Keratinocyte (primary cell): ENCODE results near the gene SPTBN1. TPM values are rescaled to one million over a fixed set of nuclear protein-coding genes. Genes with fewer than 3 reads are reported as not detected.
A peak's percentile ranks its signal among the peaks of the same experiment; 100 is the strongest.
"Not testable (repeated sequence)": the region's sequence is repeated elsewhere in the genome, so short reads cannot be mapped to it uniquely, and the experiment has no call there.

Experiments used
- DNase-seq: peaks from one replicate; pipeline ENCODE4 v3.0.0-alpha.2; 2011; ENCODE audit warnings: low read depth, missing footprints, low spot score
- FAIRE-seq: peaks from 2 replicates; lab custom pipeline; 2011; peaks lifted over from hg19 to GRCh38; lab: Jason Lieb, UNC
- H2AFZ ChIP-seq: 2 replicates; pipeline ENCODE4 v1.6.0; 2012; ENCODE audit warnings: low read length, control low read depth, inconsistent platforms; ENCODE audit not compliant: control insufficient read depth
- H3K27ac ChIP-seq: 2 replicates; pipeline ENCODE4 v1.5.1; 2011; ENCODE audit warnings: low read length; ENCODE audit not compliant: control insufficient read depth, insufficient read depth
- H3K27me3 ChIP-seq: 3 replicates; pipeline ENCODE4 v1.6.0; 2011; ENCODE audit warnings: low read length; ENCODE audit not compliant: control insufficient read depth, insufficient read depth; ENCODE audit errors: extremely low read depth
- H3K36me3 ChIP-seq, 2 experiments: 2 replicates in 1 of 2; 3 replicates in 1 of 2; pipeline ENCODE4 v1.5.1; 2011; ENCODE audit warnings: low read length in 2 of 2, mild to moderate bottlenecking in 1 of 2; ENCODE audit not compliant: control insufficient read depth in 2 of 2, insufficient read depth in 2 of 2; ENCODE audit errors: extremely low read depth in 1 of 2
- H3K4me1 ChIP-seq: 3 replicates; pipeline ENCODE4 v1.5.1; 2011; ENCODE audit warnings: low read length; ENCODE audit not compliant: control insufficient read depth, insufficient read depth; ENCODE audit errors: extremely low read depth
- H3K4me2 ChIP-seq: 3 replicates; pipeline ENCODE4 v1.6.0; 2011; ENCODE audit warnings: low read depth, low read length; ENCODE audit not compliant: control insufficient read depth, insufficient read depth; ENCODE audit errors: extremely low read depth
- H3K4me3 ChIP-seq, 3 experiments: fragments of 200-600 bp in 1 of 3; sonication (generic) in 1 of 3; 2 replicates in 2 of 3; 3 replicates in 1 of 3; pipeline ENCODE4 v1.5.1; 2011 to 2016; ENCODE audit warnings: low read length in 3 of 3, mild to moderate bottlenecking in 3 of 3, control low read depth in 2 of 3, inconsistent platforms in 1 of 3, low read depth in 1 of 3, mixed read lengths in 1 of 3, mixed run types in 1 of 3, moderate library complexity in 1 of 3; ENCODE audit not compliant: control insufficient read depth in 2 of 3, insufficient read depth in 2 of 3; ENCODE audit errors: extremely low read depth in 1 of 3
- H3K79me2 ChIP-seq: 2 replicates; pipeline ENCODE4 v1.6.0; 2012; ENCODE audit warnings: low read length; ENCODE audit not compliant: control insufficient read depth, insufficient read depth
- H3K9ac ChIP-seq: 3 replicates; pipeline ENCODE4 v1.6.0; 2011; ENCODE audit warnings: low read length; ENCODE audit not compliant: control insufficient read depth, insufficient read depth; ENCODE audit errors: extremely low read depth
- H3K9me1 ChIP-seq: 3 replicates; pipeline ENCODE4 v1.6.0; 2011; ENCODE audit warnings: low read length; ENCODE audit not compliant: control insufficient read depth, insufficient read depth; ENCODE audit errors: extremely low read depth
- H3K9me3 ChIP-seq: 2 replicates; pipeline ENCODE4 v1.5.1; 2012; ENCODE audit warnings: low read depth, low read length; ENCODE audit not compliant: control insufficient read depth
- H4K20me1 ChIP-seq: 3 replicates; pipeline ENCODE4 v1.6.0; 2011; ENCODE audit warnings: low read length; ENCODE audit not compliant: control insufficient read depth, insufficient read depth; ENCODE audit errors: extremely low read depth
- CTCF ChIP-seq, 3 experiments: IDR thresholded peaks in 1 of 3; conservative IDR thresholded peaks in 1 of 3; optimal IDR thresholded peaks in 1 of 3; 2 replicates in 2 of 3; 3 replicates in 1 of 3; pipeline versions ENCODE3 to v1.5.1; 2011; ENCODE audit warnings: low read length in 3 of 3, mild to moderate bottlenecking in 3 of 3, moderate library complexity in 2 of 3, control low read depth in 1 of 3, inconsistent platforms in 1 of 3; ENCODE audit not compliant: insufficient read depth in 2 of 3; ENCODE audit errors: extremely low read depth in 1 of 3
- EZH2 ChIP-seq: IDR thresholded peaks from one replicate; pipeline ENCODE4 v1.6.1; 2012; ENCODE audit warnings: inconsistent platforms, mild to moderate bottlenecking, low read length, moderate library complexity
- dilution Hi-C: fragments of 300-500 bp; cut with MboI; formaldehyde crosslinking; loops from one replicate; pipeline ENCODE4 v1.7.0; 2020; ENCODE audit warnings: low sequenced_read_pairs; ENCODE audit not compliant: extremely low pct_ligation_motif_present
- polyA plus RNA-seq, 5 experiments: library from polyadenylated mRNA; depleted of rRNA in 3 of 5; stranded (reverse) in 3 of 5; stranded (forward) in 1 of 5; unstranded in 1 of 5; fragments of >200 nt; gene quantifications; 1 replicate in 1 of 5; 2 replicates in 3 of 5; 3 replicates in 1 of 5; pipeline versions ENCODE4 v1.2.1 to v1.2.3, GENCODE V29; 2011 to 2012; ENCODE audit warnings: missing spikeins in 2 of 5, low read depth in 1 of 5, low replicate concordance in 1 of 5

The SPTBN1 gene
- polyA plus RNA-seq, 1 donor (not counting 4 experiments of a cell fraction or from before 2014, with no cell fraction given) = 40.0 TPM

DNA sequence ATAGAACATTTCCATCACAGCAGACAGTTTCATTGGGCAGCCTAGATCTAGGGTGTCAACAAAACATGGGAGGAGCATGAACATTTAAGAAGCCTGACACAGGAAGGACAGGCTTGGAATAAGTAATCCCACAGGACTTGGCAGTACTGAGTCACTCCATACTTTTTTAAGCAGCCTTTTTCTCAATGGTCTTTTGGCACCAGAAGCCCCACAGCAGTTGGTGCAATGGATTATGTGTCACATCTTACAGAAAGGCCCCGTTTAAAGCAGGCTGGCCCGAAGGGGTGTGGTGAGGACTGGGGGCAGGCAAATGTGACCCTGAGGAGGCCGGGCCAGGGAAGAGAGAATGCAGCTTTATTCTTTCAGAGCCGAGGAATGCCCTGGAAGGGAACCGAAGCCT, 26.6 kb downstream of the SPTBN1 start:
- Histone ChIP-seq H3K4me3 (no peak overlapping the region), H3K4me1 (peaks cover 13% of the 10 kb centered on the region), H3K27me3 (no peaks in the 10 kb centered on the region), H3K4me2 (no peak overlapping the region), H3K79me2 (no peaks in the 10 kb centered on the region), H3K27ac (no peak overlapping the region), H3K36me3 (no peaks in the 10 kb centered on the region), H3K9me1 (no peaks in the 10 kb centered on the region), H4K20me1 (no peaks in the 10 kb centered on the region), H3K9ac (no peak overlapping the region), H2AFZ (no peak overlapping the region), H3K9me3 (no peaks in the 10 kb centered on the region)
- no peak for DNase-seq
- dilution Hi-C loops = no loop called here
- no peak for TF ChIP-seq CTCF (optimal IDR thresholded peaks at IDR 0.05 in 1 of 3, IDR thresholded peaks at IDR 0.05 in 1 of 3, conservative IDR thresholded peaks at IDR 0.05 in 1 of 3; ENCODE audit: extremely low read depth in 1 of 3, insufficient read depth in 2 of 3, low read length in 3 of 3)
- TF ChIP-seq EZH2 = no peak
- no peak for FAIRE-seq

DNA sequence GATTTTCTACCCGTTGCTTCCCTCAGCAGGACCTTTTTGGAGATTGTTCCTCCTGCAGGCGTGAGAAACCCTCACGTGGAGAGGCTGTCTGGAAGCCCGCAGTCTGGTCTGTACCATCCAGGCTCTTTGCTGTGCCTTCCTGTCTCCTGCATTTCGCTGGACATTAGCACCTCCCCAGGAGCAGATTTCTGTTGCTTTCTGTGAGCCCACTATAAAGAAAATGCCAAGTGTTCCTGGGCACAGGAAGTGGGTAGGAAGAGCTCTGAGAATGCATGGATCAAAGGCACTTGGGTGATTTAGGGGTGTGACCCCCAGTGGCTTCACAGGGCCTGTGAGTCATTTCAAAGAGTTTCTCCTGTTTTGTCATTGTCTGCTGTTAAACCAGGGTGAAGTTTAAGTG, 27.3 kb downstream of the SPTBN1 start:
- Histone ChIP-seq H3K9me3 (no peaks in the 10 kb centered on the region), H3K36me3 (no peaks in the 10 kb centered on the region), H3K4me1 (peaks cover 13% of the 10 kb centered on the region), H3K9ac (no peak overlapping the region), H3K27me3 (no peaks in the 10 kb centered on the region), H3K4me2 (peak overlapping the region; percentile 18), H3K9me1 (no peaks in the 10 kb centered on the region), H2AFZ (no peak overlapping the region), H4K20me1 (no peaks in the 10 kb centered on the region), H3K27ac (no peak overlapping the region), H3K4me3 (no peak overlapping the region), H3K79me2 (no peaks in the 10 kb centered on the region)
- dilution Hi-C loops = no loop called here
- DNase-seq (no peak), FAIRE-seq (peak; percentile 66)
- no peak for TF ChIP-seq CTCF (optimal IDR thresholded peaks at IDR 0.05 in 1 of 3, IDR thresholded peaks at IDR 0.05 in 1 of 3, conservative IDR thresholded peaks at IDR 0.05 in 1 of 3; ENCODE audit: extremely low read depth in 1 of 3, insufficient read depth in 2 of 3, low read length in 3 of 3)
- no peak for TF ChIP-seq EZH2

DNA sequence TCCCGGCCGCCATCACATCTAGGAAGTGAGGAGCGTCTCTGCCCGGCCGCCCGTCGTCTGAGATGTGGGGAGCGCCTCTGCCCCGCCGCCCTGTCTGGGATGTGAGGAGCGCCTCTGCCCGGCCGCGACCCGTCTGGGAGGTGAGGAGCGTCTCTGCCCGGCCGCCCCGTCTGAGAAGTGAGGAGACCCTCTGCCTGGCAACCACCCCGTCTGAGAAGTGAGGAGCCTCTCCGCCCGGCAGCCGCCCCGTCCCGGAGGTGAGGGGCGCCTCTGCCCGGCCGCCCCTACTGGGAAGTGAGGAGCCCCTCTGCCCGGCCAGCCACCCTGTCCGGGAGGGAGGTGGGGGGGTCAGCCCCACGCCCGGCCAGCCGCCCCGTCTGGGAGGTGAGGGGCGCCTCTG, 29.6 kb downstream of the SPTBN1 start:
- FAIRE-seq, H2AFZ ChIP-seq, H3K9ac ChIP-seq, H3K27me3 ChIP-seq, H3K4me3 ChIP-seq, H4K20me1 ChIP-seq, H3K36me3 ChIP-seq, H3K79me2 ChIP-seq, H3K9me1 ChIP-seq, H3K27ac ChIP-seq, dilution Hi-C loops, DNase-seq, H3K4me2 ChIP-seq, H3K9me3 ChIP-seq: not testable (repeated sequence)
- peaks cover 13% of the 10 kb centered on the region for H3K4me1 ChIP-seq
